Stimulated activated naive CD4-positive, alpha-beta T cell treated with Interleukin-2 at 50 U/mL for 16 hours (primary cell): ENCODE data around the gene GSC2.
A peak's percentile ranks its signal among the peaks of the same experiment; 100 is the strongest.
"Not testable (repeated sequence)": the region's sequence is repeated elsewhere in the genome, so short reads cannot be mapped to it uniquely, and the experiment has no call there.

Source experiments
- DNase-seq: peaks from one replicate; lab custom pipeline; 2025; lab: John Stamatoyannopoulos, UW

Gene GSC2

GRCh38 chr22:19178065-19178656, 28.1 kb upstream of the GSC2 start:
- peak; percentile 58 for DNase-seq

- no peak for DNase-seq
These were observed 27.3 kb upstream of the GSC2 start for GRCh38 chr22:19177164-19178064.

- no peak for DNase-seq
These were observed 26.6 kb upstream of the GSC2 start for GRCh38 chr22:19176732-19177131.

GRCh38 chr22:19176175-19176643, 26.1 kb upstream of the GSC2 start:
- no peak for DNase-seq

GRCh38 chr22:19175602-19176174, 25.6 kb upstream of the GSC2 start:
- no peak for DNase-seq

- no peak for DNase-seq
These were observed 25.0 kb upstream of the GSC2 start for GRCh38 chr22:19175026-19175601.

GRCh38 chr22:19174106-19175025, 24.3 kb upstream of the GSC2 start:
- no peak for DNase-seq

GRCh38 chr22:19173047-19174035, 23.2 kb upstream of the GSC2 start:
- DNase-seq, result no peak

- no peak for DNase-seq
These were observed 22.3 kb upstream of the GSC2 start for GRCh38 chr22:19172213-19173046.

- DNase-seq, result no peak
These were observed 19.8 kb upstream of the GSC2 start for GRCh38 chr22:19169947-19170318.

- DNase-seq, result no peak
These were observed 19.2 kb upstream of the GSC2 start for GRCh38 chr22:19169002-19169946.

- no peak for DNase-seq
These were observed 18.2 kb upstream of the GSC2 start for GRCh38 chr22:19168088-19168890.

- DNase-seq, result no peak
These were observed 17.2 kb upstream of the GSC2 start for GRCh38 chr22:19167106-19167869.

GRCh38 chr22:19166421-19166820, 16.3 kb upstream of the GSC2 start:
- DNase-seq, result no peak

- DNase-seq, result no peak
These were observed 14.3 kb upstream of the GSC2 start for GRCh38 chr22:19164425-19164824.

GRCh38 chr22:19158649-19159048, 8.6 kb upstream of the GSC2 start:
- DNase-seq, result not testable (repeated sequence)

- DNase-seq, result not testable (repeated sequence)
These were observed 6.0 kb upstream of the GSC2 start for GRCh38 chr22:19156109-19156508.
